HepG2 (cell line): ENCODE measurements around the gene ZBTB20.

Experiments used
- STAT5B ChIP-seq: sonication (generic); formaldehyde crosslinking; IDR thresholded peaks from 2 replicates; pipeline ENCODE4 v1.4.0; 2020; ENCODE audit warnings: missing genetic modification reagents
- ZNF207 ChIP-seq: fragments of 450-650 bp; IDR thresholded peaks from 2 replicates; pipeline ENCODE4 v1.6.1; 2016; ENCODE audit warnings: antibody characterized with exemption, borderline replicate concordance
- TF ChIP-seq, protein P1 (sequence below): sonication (generic); formaldehyde crosslinking; conservative IDR thresholded peaks from 2 replicates; pipeline ENCODE4 v1.4.0; 2020; ENCODE audit warnings: missing genetic modification reagents
- TF ChIP-seq, protein P2 (sequence below): sonication (generic); formaldehyde crosslinking; IDR thresholded peaks from 2 replicates; pipeline ENCODE4 v1.4.0; 2020; ENCODE audit warnings: missing genetic modification reagents
- TF ChIP-seq, protein P3 (sequence below): sonication (generic); formaldehyde crosslinking; IDR thresholded peaks from 2 replicates; pipeline ENCODE4 v1.5.0; 2020; ENCODE audit warnings: mild to moderate bottlenecking, missing genetic modification reagents, moderate library complexity

DNA sequence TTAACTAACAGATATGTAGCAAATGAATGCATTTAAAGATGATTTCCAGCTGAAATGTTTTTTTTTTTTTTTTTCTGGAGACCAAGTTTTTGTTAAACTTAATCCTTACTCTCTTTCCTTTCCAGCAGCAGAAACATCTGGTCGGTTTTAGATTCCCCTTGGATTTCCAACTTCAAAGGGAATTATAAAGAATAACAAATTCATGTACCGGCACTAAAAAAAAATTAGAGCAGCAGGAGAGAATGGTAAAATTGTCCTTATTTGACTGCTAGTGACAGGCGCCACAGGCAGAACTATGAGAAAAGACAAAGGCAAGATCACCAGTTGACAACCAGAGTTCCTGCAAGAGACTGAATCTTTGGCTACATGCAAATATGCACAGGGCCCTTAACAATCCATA is 459.9 kb downstream of the ZBTB20 start:
- TF ChIP-seq, protein P1, sequence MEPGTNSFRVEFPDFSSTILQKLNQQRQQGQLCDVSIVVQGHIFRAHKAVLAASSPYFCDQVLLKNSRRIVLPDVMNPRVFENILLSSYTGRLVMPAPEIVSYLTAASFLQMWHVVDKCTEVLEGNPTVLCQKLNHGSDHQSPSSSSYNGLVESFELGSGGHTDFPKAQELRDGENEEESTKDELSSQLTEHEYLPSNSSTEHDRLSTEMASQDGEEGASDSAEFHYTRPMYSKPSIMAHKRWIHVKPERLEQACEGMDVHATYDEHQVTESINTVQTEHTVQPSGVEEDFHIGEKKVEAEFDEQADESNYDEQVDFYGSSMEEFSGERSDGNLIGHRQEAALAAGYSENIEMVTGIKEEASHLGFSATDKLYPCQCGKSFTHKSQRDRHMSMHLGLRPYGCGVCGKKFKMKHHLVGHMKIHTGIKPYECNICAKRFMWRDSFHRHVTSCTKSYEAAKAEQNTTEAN: no peak
- TF ChIP-seq ZNF207 (no peak), STAT5B (CRISPR knock-in tag) (no peak)
- TF ChIP-seq, protein P2, sequence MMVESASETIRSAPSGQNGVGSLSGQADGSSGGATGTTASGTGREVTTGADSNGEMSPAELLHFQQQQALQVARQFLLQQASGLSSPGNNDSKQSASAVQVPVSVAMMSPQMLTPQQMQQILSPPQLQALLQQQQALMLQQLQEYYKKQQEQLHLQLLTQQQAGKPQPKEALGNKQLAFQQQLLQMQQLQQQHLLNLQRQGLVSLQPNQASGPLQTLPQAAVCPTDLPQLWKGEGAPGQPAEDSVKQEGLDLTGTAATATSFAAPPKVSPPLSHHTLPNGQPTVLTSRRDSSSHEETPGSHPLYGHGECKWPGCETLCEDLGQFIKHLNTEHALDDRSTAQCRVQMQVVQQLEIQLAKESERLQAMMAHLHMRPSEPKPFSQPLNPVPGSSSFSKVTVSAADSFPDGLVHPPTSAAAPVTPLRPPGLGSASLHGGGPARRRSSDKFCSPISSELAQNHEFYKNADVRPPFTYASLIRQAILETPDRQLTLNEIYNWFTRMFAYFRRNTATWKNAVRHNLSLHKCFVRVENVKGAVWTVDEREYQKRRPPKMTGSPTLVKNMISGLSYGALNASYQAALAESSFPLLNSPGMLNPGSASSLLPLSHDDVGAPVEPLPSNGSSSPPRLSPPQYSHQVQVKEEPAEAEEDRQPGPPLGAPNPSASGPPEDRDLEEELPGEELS (CRISPR knock-in tag): no peak
- TF ChIP-seq, protein P3, sequence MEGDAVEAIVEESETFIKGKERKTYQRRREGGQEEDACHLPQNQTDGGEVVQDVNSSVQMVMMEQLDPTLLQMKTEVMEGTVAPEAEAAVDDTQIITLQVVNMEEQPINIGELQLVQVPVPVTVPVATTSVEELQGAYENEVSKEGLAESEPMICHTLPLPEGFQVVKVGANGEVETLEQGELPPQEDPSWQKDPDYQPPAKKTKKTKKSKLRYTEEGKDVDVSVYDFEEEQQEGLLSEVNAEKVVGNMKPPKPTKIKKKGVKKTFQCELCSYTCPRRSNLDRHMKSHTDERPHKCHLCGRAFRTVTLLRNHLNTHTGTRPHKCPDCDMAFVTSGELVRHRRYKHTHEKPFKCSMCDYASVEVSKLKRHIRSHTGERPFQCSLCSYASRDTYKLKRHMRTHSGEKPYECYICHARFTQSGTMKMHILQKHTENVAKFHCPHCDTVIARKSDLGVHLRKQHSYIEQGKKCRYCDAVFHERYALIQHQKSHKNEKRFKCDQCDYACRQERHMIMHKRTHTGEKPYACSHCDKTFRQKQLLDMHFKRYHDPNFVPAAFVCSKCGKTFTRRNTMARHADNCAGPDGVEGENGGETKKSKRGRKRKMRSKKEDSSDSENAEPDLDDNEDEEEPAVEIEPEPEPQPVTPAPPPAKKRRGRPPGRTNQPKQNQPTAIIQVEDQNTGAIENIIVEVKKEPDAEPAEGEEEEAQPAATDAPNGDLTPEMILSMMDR (CRISPR knock-in tag): no peak
